Esophagus (tissue), 2 donors: ENCODE measurements around the gene AKT1S1. TPM values are rescaled to one million over a fixed set of nuclear protein-coding genes. Genes with fewer than 3 reads are reported as not detected.

Experiments used
- H3K27ac ChIP-seq, 2 donors: one replicate each; pipeline ENCODE4 v1.5.1; 2013; ENCODE audit warnings: low read depth in 2 of 2, mild to moderate bottlenecking in 2 of 2, inconsistent platforms in 1 of 2, low read length in 1 of 2, moderate library complexity in 1 of 2
- H3K27me3 ChIP-seq, 2 donors: one replicate each; pipeline ENCODE4 v1.6.1; 2013; ENCODE audit warnings: low read length in 2 of 2, control low read depth in 1 of 2, mild to moderate bottlenecking in 1 of 2; ENCODE audit not compliant: insufficient read depth in 2 of 2, control insufficient read depth in 1 of 2
- H3K36me3 ChIP-seq, 2 donors: one replicate each; pipeline ENCODE4 v1.6.1; 2013; ENCODE audit warnings: low read length in 1 of 2; ENCODE audit not compliant: control insufficient read depth in 2 of 2, insufficient read depth in 2 of 2
- H3K4me1 ChIP-seq, 2 donors: one replicate each; pipeline ENCODE4 v1.6.1; 2013; ENCODE audit warnings: low read length in 1 of 2; ENCODE audit not compliant: control insufficient read depth in 2 of 2, insufficient read depth in 2 of 2
- H3K4me3 ChIP-seq, 2 donors: one replicate each; pipeline ENCODE4 v1.5.1; 2013; ENCODE audit warnings: low read length in 2 of 2, mild to moderate bottlenecking in 2 of 2, low read depth in 1 of 2, moderate library complexity in 1 of 2
- H3K9me3 ChIP-seq, 2 donors: one replicate each; pipeline ENCODE4 v1.6.1; 2013; ENCODE audit warnings: mild to moderate bottlenecking in 2 of 2, low read depth in 1 of 2, low read length in 1 of 2, moderate library complexity in 1 of 2; ENCODE audit not compliant: control insufficient read depth in 2 of 2, insufficient read depth in 1 of 2
- WGBS, 2 donors: extraction: QIAGEN DNeasy Blood & Tissue Kit; methylation state at CpG; one replicate each; pipeline ENCODE4 v1.1.7; 2013; 5-methylcytosine and 5-hydroxymethylcytosine counted together
- polyA plus RNA-seq, 2 donors: library from polyadenylated mRNA; stranded (reverse); fragments of 200-250 nt; gene quantifications; one replicate each; pipeline ENCODE4 v1.2.3, GENCODE V29; 2013
- donor health status: healthy with polysubstance abuse.
- donor health status: Bipolar disorder and iron deficiency.

The AKT1S1 gene
- polyA plus RNA-seq, 2 donors = 33.8 to 46.9 TPM

- Histone ChIP-seq H3K4me3 (no peak overlapping the region), H3K27me3 (no peaks in the 10 kb centered on the region), H3K27ac (no peak overlapping the region), H3K36me3 (peaks cover 0 to 11% of the 10 kb centered on the region in 2 donors), H3K9me3 (peaks cover 0 to 2% of the 10 kb centered on the region in 2 donors), H3K4me1 (peaks cover 0 to 6% of the 10 kb centered on the region in 2 donors)
- WGBS, 2 donors = 83 to 85% methylated on average over 17 of the region's 17 CpGs
These were observed 14.2 kb upstream of the AKT1S1 start for GRCh38 chr19:49891393-49891792.

DNA sequence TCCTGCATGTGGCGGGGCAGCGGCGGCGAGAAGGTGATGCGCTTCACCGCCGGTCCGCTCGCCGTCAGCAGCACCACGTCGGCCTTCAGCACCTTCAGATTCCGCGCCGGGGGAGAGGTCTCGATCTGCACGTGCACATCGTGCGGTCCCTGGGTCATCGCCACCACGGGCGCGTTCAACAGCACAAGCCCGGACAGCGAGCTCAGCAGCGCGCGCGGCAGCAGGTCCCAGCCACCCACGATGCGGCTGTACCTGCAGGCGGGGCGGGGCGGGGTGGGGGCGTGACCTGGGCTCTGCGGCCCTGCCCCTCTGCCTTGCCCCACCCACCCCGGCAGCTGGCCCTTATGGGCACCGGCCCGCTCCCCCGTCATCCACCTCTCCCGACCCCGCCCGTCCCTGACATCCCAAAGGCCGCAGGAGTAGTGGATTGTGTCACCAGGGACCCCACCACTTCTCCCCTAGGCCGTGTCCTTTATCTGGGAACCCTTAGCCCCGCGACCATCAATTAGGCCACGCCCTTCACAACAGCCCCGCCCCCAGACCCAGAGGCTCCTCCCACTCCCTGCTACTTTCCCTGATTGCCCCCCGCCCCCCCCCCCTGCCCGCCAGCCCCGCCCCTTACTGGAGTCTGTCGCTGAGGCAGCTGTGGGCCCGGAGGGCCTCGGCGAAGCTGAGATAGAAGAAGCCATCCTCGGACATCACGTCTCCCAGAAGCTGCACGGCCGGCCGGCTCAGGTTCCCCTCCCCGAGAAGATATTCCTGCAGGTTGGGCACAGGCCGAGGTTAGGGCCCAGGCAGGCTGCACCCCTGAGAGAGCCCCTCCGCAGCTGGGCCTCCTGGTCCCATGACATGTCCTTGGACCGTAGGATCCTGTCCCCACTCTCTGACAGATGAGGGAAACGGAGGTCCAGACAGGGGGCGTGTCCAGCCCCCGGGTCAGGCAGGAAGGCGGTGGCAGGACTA lies 13.5 kb upstream of the AKT1S1 start:
- 13 to 14% methylated on average over 65 to 68 of the region's 69 CpGs for WGBS, 2 donors
- peaks cover 0 to 6% of the 10 kb centered on the region in 2 donors for H3K4me1 ChIP-seq
- H3K9me3 ChIP-seq = peaks cover 0 to under 1% of the 10 kb centered on the region in 2 donors
- H3K36me3 ChIP-seq = peaks cover 0 to 12% of the 10 kb centered on the region in 2 donors
- H3K27me3 ChIP-seq = no peaks in the 10 kb centered on the region
- peak overlapping the region in 1 of 2 donors; percentile 20 for H3K27ac ChIP-seq
- peak overlapping the region; percentile 17 to 35 for H3K4me3 ChIP-seq

- peaks cover 0 to 6% of the 10 kb centered on the region in 2 donors for H3K4me1 ChIP-seq
- H3K27me3 ChIP-seq = no peaks in the 10 kb centered on the region
- no peaks in the 10 kb centered on the region for H3K9me3 ChIP-seq
- 22 to 28% methylated on average over 69 to 71 of the region's 71 CpGs for WGBS, 2 donors
- H3K27ac ChIP-seq = peak overlapping the region in 1 of 2 donors; percentile 20
- H3K4me3 ChIP-seq = peak overlapping the region; percentile 17 to 35
- peaks cover 0 to 14% of the 10 kb centered on the region in 2 donors for H3K36me3 ChIP-seq
These were observed 12.7 kb upstream of the AKT1S1 start for GRCh38 chr19:49889687-49890348.

DNA sequence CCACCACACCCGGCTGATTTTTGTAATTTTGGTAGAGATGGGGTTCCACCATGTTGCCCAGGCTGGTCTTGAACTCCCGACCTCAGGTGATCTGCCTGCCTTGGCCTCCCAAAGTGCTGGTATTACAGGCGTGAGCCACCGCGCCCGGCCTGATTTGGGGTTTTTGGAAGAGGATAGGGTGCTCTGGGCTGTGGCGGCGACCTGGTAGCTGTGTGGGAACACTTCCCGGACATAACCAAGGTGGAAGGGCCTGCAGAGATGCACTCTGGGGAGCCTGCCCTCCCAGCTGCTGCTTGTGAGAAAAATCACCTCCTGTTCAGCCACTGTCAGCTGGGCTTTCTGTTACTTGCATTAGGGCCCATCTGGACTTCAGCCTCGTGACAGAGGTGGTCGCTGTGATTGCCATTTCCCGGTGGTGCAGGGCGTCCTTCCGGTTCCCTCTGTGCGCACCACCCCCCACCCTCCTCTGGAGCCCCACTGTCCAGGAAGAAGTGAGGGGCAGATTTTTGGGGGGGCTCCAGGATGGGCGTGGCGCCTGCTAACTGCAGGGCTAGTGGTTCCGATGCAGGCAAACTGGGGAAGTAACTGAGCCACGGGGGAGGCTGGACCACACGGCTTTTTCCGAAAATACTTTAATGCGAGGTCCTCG lies 12.0 kb upstream of the AKT1S1 start:
- no peak overlapping the region for H3K4me3 ChIP-seq
- H3K27ac ChIP-seq = no peak overlapping the region
- no peaks in the 10 kb centered on the region for H3K27me3 ChIP-seq
- H3K36me3 ChIP-seq = peaks cover 6 to 21% of the 10 kb centered on the region in 2 donors
- no peaks in the 10 kb centered on the region for H3K9me3 ChIP-seq
- H3K4me1 ChIP-seq = peaks cover 0 to 6% of the 10 kb centered on the region in 2 donors
- 92 to 93% methylated on average over 23 of the region's 23 CpGs for WGBS, 2 donors

DNA sequence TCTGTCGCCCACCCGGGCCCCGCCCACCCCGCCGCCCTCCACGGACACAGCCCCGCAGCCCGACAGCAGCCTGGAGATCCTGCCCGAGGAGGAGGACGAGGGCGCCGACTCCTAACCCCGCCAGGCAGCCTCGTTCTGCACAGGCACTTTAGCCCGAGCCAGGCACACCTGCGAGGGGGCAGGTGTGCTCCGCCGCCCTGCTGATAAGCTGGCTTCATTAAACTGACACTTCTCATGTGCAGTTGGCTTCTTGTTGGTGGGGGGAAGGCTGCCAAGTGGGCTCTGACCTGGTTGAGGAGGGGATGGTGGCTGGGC lies 11.3 kb upstream of the AKT1S1 start:
- Histone ChIP-seq H3K27me3 (no peaks in the 10 kb centered on the region), H3K36me3 (peaks cover 13 to 28% of the 10 kb centered on the region in 2 donors), H3K9me3 (no peaks in the 10 kb centered on the region), H3K27ac (no peak overlapping the region), H3K4me3 (no peak overlapping the region), H3K4me1 (peaks cover 0 to 6% of the 10 kb centered on the region in 2 donors)
- 56 to 89% methylated on average over 18 of the region's 18 CpGs for WGBS, 2 donors

GRCh38 chr19:49887665-49888509 lies 10.7 kb upstream of the AKT1S1 start:
- H3K4me1 ChIP-seq = peaks cover 0 to 6% of the 10 kb centered on the region in 2 donors
- H3K9me3 ChIP-seq = no peaks in the 10 kb centered on the region
- H3K27ac ChIP-seq = no peak overlapping the region
- 65 to 88% methylated on average over 45 to 54 of the region's 54 CpGs for WGBS, 2 donors
- no peaks in the 10 kb centered on the region for H3K27me3 ChIP-seq
- H3K4me3 ChIP-seq = no peak overlapping the region
- H3K36me3 ChIP-seq = peaks cover 18 to 34% of the 10 kb centered on the region in 2 donors

GRCh38 chr19:49887037-49887664 lies 10.0 kb upstream of the AKT1S1 start:
- Histone ChIP-seq H3K4me1 (peaks cover 0 to 6% of the 10 kb centered on the region in 2 donors), H3K27ac (no peak overlapping the region), H3K27me3 (no peaks in the 10 kb centered on the region), H3K36me3 (peaks cover 25 to 41% of the 10 kb centered on the region in 2 donors), H3K9me3 (no peaks in the 10 kb centered on the region), H3K4me3 (no peak overlapping the region)
- WGBS, 2 donors = 66 to 73% methylated on average over 23 of the region's 23 CpGs

GRCh38 chr19:49884760-49885159 lies 7.6 kb upstream of the AKT1S1 start:
- H3K36me3 ChIP-seq = peaks cover 30 to 61% of the 10 kb centered on the region in 2 donors
- H3K4me3 ChIP-seq = no peak overlapping the region
- no peaks in the 10 kb centered on the region for H3K9me3 ChIP-seq
- WGBS, 2 donors = 77 to 92% methylated on average over 3 of the region's 3 CpGs
- peaks cover 0 to under 1% of the 10 kb centered on the region in 2 donors for H3K4me1 ChIP-seq
- H3K27ac ChIP-seq = no peak overlapping the region
- H3K27me3 ChIP-seq = no peaks in the 10 kb centered on the region
